ENCODE data around the gene GPR34.
"Not testable (repeated sequence)": the region's sequence is repeated elsewhere in the genome, so short reads cannot be mapped to it uniquely, and the experiment has no call there.

The GPR34 gene

GRCh38 chrX:41693024-41693423 is 4.3 kb downstream of the GPR34 start:
- DNase-seq (ENCODE audit: low read depth in 2 of 2) = no peak

GRCh38 chrX:41695426-41695825 is 6.7 kb downstream of the GPR34 start:
- DNase-seq (ENCODE audit: low read depth in 2 of 2) = peak in 1 of 2 experiments; percentile 1

GRCh38 chrX:41703574-41704029 is 14.8 kb downstream of the GPR34 start:
- no peak for DNase-seq (ENCODE audit: low read depth in 2 of 2)

- no peak for DNase-seq (ENCODE audit: low read depth in 2 of 2)
These were observed 16.3 kb downstream of the GPR34 start for GRCh38 chrX:41705042-41705441.

- no peak for DNase-seq (ENCODE audit: low read depth in 2 of 2)
These were observed 17.1 kb downstream of the GPR34 start for GRCh38 chrX:41705680-41706374.

GRCh38 chrX:41707218-41707617 is 18.4 kb downstream of the GPR34 start:
- DNase-seq (ENCODE audit: low read depth in 2 of 2) = no peak

- no peak for DNase-seq (ENCODE audit: low read depth in 2 of 2)
These were observed 19.7 kb downstream of the GPR34 start for GRCh38 chrX:41708486-41708885.

GRCh38 chrX:41711021-41711667 is 22.4 kb downstream of the GPR34 start:
- no peak for DNase-seq (ENCODE audit: low read depth in 2 of 2)

GRCh38 chrX:41716222-41716621 is 27.4 kb downstream of the GPR34 start:
- no peak for DNase-seq (ENCODE audit: low read depth in 2 of 2)

GRCh38 chrX:41716767-41717473 is 28.1 kb downstream of the GPR34 start:
- no peak for DNase-seq (ENCODE audit: low read depth in 2 of 2)

- DNase-seq (ENCODE audit: low read depth in 2 of 2) = no peak
These were observed 29.9 kb downstream of the GPR34 start for GRCh38 chrX:41718481-41719235.

- DNase-seq (ENCODE audit: low read depth in 2 of 2) = not testable (repeated sequence)
These were observed 30.8 kb downstream of the GPR34 start for GRCh38 chrX:41719610-41720009.

GRCh38 chrX:41720125-41720779 is 31.5 kb downstream of the GPR34 start:
- DNase-seq (ENCODE audit: low read depth in 2 of 2) = no peak

- DNase-seq (ENCODE audit: low read depth in 2 of 2) = no peak
These were observed 32.8 kb downstream of the GPR34 start for GRCh38 chrX:41721590-41721989.

GRCh38 chrX:41722214-41722613 is 33.4 kb downstream of the GPR34 start:
- DNase-seq (ENCODE audit: low read depth in 2 of 2) = no peak

- no peak for DNase-seq (ENCODE audit: low read depth in 2 of 2)
These were observed 34.2 kb downstream of the GPR34 start for GRCh38 chrX:41722816-41723618.

- DNase-seq (ENCODE audit: low read depth in 2 of 2) = no peak
These were observed 35.1 kb downstream of the GPR34 start, which contains the start of gene GPR82 for GRCh38 chrX:41723826-41724225. Gene GPR82 (plus strand): TSS chrX:41724181. CDS start chrX:41727027, 2,846 bp downstream.

GRCh38 chrX:41728125-41728524 is 39.4 kb downstream of the GPR34 start:
- DNase-seq (ENCODE audit: low read depth in 2 of 2) = no peak

GRCh38 chrX:41730081-41730480 is 41.3 kb downstream of the GPR34 start:
- no peak for DNase-seq (ENCODE audit: low read depth in 2 of 2)

- no peak for DNase-seq (ENCODE audit: low read depth in 2 of 2)
These were observed 43.5 kb downstream of the GPR34 start for GRCh38 chrX:41732260-41732659.

- no peak for DNase-seq (ENCODE audit: low read depth in 2 of 2)
These were observed 45.2 kb downstream of the GPR34 start for GRCh38 chrX:41733939-41734338.

Data from fibroblast of skin of left quadriceps (primary cell).